HEK293 (cell line): ENCODE measurements around the gene TMX2.

Source experiments
- IKZF3 ChIP-seq: fragments of 450-650 bp; IDR thresholded peaks from 2 replicates; pipeline ENCODE4 v1.5.0; 2018; ENCODE audit warnings: missing biosample characterization, mild to moderate bottlenecking, missing genetic modification characterization, moderate library complexity
- RBAK ChIP-seq: fragments of 450-650 bp; formaldehyde crosslinking; IDR thresholded peaks from 2 replicates; pipeline ENCODE4 v1.5.1; 2016; ENCODE audit warnings: missing biosample characterization, missing genetic modification characterization
- ZNF776 ChIP-seq: fragments of 450-650 bp; formaldehyde crosslinking; IDR thresholded peaks from 2 replicates; pipeline ENCODE4 v1.5.0; 2017; ENCODE audit warnings: missing biosample characterization, missing genetic modification characterization, borderline replicate concordance
- TF ChIP-seq, protein P1 (sequence below): fragments of 450-650 bp; formaldehyde crosslinking; IDR thresholded peaks from 2 replicates; pipeline ENCODE4 v1.5.1; 2016; ENCODE audit warnings: missing biosample characterization, missing genetic modification characterization
- TF ChIP-seq, protein P2 (sequence below): fragments of 450-650 bp; formaldehyde crosslinking; IDR thresholded peaks from 2 replicates; pipeline ENCODE4 v1.5.1; 2016; ENCODE audit warnings: missing biosample characterization, missing genetic modification characterization
- TF ChIP-seq, protein P3 (sequence below): fragments of 450-650 bp; formaldehyde crosslinking; IDR thresholded peaks from 2 replicates; pipeline ENCODE4 v1.5.1; 2016; ENCODE audit warnings: missing biosample characterization, missing genetic modification characterization, low read depth
- TF ChIP-seq, protein P4 (sequence below): fragments of 450-650 bp; formaldehyde crosslinking; IDR thresholded peaks from 2 replicates; pipeline ENCODE4 v1.5.1; 2016; ENCODE audit warnings: missing biosample characterization, missing genetic modification characterization

DNA sequence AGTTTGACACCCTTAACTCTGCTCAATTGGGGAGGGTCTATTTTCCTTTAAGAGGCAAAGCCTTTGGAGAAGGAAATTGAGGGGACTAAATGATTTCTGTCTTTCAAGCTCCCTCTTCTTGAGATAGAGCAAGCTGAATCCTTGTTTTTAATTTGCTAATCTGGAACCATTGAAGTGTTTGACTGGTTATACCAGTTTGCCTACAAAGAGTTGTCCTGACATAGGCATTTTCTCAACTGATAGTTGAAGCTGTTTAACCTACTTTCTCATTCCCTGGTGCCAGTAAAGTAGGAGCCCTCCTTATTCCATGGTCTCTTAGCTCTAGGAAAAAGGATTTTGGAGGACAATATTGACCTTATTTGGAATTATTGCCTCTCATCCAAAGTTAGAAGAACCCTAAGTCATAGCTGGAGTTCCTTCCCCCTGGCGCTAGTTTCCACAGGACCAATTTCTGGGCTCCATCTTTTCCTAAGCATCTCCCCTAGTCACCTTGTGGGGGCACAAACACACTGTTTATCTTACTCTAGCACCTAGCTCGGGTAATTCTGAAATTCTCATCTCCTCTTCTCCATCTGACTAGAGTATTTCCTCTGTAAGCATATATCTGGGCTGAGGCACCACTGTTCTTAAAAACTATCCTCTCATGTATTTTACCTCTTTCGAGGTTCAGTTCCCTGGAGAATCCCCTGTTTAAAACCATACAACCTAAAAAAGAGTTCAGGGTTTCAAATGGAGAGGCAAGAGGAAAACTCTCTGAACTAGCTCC lies 37.0 kb upstream of the TMX2 start:
- TF ChIP-seq, protein P1, sequence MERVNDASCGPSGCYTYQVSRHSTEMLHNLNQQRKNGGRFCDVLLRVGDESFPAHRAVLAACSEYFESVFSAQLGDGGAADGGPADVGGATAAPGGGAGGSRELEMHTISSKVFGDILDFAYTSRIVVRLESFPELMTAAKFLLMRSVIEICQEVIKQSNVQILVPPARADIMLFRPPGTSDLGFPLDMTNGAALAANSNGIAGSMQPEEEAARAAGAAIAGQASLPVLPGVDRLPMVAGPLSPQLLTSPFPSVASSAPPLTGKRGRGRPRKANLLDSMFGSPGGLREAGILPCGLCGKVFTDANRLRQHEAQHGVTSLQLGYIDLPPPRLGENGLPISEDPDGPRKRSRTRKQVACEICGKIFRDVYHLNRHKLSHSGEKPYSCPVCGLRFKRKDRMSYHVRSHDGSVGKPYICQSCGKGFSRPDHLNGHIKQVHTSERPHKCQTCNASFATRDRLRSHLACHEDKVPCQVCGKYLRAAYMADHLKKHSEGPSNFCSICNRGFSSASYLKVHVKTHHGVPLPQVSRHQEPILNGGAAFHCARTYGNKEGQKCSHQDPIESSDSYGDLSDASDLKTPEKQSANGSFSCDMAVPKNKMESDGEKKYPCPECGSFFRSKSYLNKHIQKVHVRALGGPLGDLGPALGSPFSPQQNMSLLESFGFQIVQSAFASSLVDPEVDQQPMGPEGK (tag by site-specific recombination) = no peak
- TF ChIP-seq, protein P2, sequence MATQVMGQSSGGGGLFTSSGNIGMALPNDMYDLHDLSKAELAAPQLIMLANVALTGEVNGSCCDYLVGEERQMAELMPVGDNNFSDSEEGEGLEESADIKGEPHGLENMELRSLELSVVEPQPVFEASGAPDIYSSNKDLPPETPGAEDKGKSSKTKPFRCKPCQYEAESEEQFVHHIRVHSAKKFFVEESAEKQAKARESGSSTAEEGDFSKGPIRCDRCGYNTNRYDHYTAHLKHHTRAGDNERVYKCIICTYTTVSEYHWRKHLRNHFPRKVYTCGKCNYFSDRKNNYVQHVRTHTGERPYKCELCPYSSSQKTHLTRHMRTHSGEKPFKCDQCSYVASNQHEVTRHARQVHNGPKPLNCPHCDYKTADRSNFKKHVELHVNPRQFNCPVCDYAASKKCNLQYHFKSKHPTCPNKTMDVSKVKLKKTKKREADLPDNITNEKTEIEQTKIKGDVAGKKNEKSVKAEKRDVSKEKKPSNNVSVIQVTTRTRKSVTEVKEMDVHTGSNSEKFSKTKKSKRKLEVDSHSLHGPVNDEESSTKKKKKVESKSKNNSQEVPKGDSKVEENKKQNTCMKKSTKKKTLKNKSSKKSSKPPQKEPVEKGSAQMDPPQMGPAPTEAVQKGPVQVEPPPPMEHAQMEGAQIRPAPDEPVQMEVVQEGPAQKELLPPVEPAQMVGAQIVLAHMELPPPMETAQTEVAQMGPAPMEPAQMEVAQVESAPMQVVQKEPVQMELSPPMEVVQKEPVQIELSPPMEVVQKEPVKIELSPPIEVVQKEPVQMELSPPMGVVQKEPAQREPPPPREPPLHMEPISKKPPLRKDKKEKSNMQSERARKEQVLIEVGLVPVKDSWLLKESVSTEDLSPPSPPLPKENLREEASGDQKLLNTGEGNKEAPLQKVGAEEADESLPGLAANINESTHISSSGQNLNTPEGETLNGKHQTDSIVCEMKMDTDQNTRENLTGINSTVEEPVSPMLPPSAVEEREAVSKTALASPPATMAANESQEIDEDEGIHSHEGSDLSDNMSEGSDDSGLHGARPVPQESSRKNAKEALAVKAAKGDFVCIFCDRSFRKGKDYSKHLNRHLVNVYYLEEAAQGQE (tag by site-specific recombination) = no peak
- TF ChIP-seq, protein P3, sequence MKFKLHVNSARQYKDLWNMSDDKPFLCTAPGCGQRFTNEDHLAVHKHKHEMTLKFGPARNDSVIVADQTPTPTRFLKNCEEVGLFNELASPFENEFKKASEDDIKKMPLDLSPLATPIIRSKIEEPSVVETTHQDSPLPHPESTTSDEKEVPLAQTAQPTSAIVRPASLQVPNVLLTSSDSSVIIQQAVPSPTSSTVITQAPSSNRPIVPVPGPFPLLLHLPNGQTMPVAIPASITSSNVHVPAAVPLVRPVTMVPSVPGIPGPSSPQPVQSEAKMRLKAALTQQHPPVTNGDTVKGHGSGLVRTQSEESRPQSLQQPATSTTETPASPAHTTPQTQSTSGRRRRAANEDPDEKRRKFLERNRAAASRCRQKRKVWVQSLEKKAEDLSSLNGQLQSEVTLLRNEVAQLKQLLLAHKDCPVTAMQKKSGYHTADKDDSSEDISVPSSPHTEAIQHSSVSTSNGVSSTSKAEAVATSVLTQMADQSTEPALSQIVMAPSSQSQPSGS (tag by site-specific recombination) = no peak
- TF ChIP-seq IKZF3 (tag by site-specific recombination) (no peak), ZNF776 (tag by site-specific recombination) (no peak), RBAK (tag by site-specific recombination) (no peak)
- TF ChIP-seq, protein P4, sequence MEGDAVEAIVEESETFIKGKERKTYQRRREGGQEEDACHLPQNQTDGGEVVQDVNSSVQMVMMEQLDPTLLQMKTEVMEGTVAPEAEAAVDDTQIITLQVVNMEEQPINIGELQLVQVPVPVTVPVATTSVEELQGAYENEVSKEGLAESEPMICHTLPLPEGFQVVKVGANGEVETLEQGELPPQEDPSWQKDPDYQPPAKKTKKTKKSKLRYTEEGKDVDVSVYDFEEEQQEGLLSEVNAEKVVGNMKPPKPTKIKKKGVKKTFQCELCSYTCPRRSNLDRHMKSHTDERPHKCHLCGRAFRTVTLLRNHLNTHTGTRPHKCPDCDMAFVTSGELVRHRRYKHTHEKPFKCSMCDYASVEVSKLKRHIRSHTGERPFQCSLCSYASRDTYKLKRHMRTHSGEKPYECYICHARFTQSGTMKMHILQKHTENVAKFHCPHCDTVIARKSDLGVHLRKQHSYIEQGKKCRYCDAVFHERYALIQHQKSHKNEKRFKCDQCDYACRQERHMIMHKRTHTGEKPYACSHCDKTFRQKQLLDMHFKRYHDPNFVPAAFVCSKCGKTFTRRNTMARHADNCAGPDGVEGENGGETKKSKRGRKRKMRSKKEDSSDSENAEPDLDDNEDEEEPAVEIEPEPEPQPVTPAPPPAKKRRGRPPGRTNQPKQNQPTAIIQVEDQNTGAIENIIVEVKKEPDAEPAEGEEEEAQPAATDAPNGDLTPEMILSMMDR (tag by site-specific recombination) = no peak
